Cortex of kidney (tissue), 1 donor: ENCODE measurements around the gene CPEB1.

ENCODE experiments used
- DNase-seq: peaks from one replicate; lab custom pipeline; 2025; lab: John Stamatoyannopoulos, UW

CPEB1 gene

DNA sequence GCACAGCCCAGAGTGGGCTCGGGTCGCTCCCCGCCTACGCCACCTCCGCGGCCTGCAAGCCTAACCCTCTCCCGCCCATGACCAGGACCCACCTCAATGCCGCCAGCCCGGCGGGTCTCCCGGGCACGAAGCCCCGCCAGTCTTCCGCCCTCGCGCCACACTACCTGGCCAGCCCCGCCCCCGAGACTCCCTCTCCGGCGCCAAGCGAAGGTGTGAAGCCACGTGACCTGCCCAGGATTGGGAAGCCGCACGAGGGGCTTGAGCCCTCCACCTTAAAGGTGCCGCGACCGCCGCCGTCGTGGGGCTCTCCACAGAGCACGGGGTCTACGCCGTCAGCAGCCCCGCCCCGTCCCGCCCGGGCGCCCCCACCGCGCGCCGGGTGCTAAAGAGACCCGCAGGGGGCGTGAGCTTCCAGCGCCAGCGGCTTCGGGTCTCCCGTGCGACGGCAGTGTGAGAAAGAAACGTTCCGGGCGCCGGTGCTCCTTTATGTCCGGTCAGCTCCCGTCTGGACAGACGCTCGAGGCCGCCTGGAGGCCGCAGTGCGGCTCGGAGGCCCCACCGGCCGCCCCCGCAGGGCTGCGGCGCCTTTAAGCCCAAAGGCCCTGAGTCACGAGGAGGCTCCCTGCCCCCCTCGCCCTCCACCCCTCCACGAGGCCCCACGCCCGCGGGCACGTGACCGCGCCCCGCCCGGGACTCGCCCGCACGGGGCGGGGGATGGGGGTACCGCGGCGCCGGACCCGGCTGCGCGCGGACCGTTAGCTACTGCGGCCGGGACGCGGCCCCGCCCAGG lies at the start of gene CPEB1:
Gene CPEB1 (minus strand): TSS at position 319 of the 790 bp plus-strand sequence. CDS start 18,904 bp downstream, outside the sequence.
- no peak for DNase-seq

GRCh38 chr15:82692171-82692570 lies 45.0 kb upstream of the CPEB1 start:
- DNase-seq: no peak

- no peak for DNase-seq
These were observed 42.0 kb upstream of the CPEB1 start for GRCh38 chr15:82689147-82689546.

GRCh38 chr15:82688691-82689090 lies 41.5 kb upstream of the CPEB1 start:
- no peak for DNase-seq

- no peak for DNase-seq
These were observed 34.2 kb upstream of the CPEB1 start for GRCh38 chr15:82681371-82681770.

- DNase-seq: no peak
These were observed 33.3 kb upstream of the CPEB1 start for GRCh38 chr15:82680200-82681102.

DNA sequence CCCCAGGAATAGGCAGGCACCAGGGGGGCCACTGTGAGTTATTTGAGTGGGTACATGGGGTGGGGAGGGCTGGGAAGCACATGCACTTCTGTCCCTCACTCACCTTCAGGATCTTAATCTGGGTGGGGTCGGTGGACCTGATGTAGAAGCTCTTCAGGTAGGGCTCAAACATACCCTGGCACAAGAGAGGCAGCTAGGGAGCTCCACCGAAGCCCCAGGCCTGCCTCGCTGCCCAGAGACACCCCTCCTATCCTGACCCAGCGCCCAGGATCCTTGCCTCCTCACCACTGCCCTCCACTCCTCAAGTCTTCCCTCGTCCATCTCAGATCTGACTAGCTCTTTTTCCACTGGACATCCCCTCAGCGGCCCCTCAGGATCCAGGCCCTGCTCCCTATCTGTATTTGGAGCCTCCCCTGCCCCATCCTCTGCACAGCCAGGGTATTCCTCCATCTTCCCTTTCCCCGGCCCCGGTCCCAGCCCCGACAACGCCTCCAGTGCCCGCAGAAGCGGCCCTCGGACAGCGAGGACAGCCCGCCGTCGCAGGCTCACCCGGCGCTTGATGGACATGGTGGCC lies 32.5 kb upstream of the CPEB1 start:
- DNase-seq: no peak

GRCh38 chr15:82677720-82678323 lies 30.7 kb upstream of the CPEB1 start:
- no peak for DNase-seq

DNA sequence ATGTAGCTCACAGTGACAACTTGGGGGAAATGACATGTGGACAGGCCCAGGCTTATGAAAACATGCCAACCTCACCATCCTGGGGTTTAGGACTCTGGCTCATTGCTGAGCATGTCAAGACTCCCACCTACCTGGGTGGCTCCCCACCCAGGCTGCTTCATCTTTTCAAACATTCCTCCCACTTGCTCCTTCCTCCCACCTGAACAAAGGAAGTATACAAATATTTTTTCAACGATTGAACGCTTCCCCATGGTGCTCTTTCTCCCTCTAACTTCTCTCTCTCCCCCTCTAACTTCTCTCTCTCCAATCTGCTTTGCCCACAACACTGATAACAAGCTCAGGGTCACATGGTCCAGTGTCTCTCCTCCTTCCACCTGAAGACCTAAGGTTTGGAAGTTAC lies 27.7 kb upstream of the CPEB1 start:
- no peak for DNase-seq

GRCh38 chr15:82670699-82671098 lies 23.5 kb upstream of the CPEB1 start:
- no peak for DNase-seq

DNA sequence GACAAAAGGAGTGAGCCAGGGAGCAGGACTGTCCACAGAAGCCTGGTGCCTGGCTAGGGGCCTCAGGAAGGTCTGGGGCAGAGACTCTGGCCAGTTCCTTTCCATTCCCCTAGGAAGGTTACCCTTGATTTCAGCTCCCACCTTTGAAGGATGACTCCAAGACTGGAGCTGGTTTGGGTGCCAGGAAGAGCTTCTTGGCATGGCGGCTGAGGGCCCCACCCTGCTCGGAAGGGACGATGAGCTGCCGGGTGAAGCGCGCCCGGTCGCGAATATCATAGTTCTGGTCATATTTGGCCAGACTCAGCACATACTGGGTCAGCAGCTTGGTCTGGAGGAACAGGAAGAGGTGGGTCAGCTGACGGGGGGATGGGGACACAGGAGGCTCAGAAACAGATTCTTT lies 19.4 kb upstream of the CPEB1 start:
- DNase-seq: no peak

- no peak for DNase-seq
These were observed 16.9 kb upstream of the CPEB1 start for GRCh38 chr15:82664021-82664420.

DNA sequence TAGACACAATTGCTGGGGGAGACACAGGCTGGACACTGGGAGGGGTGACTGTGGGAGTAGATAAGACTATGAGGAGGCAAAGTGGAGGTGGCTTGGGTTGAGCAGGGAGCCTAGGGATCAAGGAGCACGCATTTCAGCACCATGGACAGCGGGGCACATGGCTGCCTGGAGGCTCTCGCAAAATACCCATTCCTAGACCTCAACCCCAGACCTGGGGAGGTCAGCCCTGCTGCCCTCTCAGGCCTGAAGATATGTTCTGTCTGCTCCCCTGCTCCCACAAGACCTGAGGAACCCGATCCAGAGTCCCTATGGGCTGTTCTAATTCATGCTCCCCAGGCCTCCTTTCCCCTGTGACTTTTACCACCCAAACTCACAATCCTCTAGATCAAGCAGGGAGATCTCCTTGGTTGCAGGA lies 16.0 kb upstream of the CPEB1 start:
- no peak for DNase-seq

- DNase-seq: no peak
These were observed 15.5 kb upstream of the CPEB1 start for GRCh38 chr15:82662641-82663040.

GRCh38 chr15:82660378-82660777 lies 13.2 kb upstream of the CPEB1 start:
- DNase-seq: no peak

GRCh38 chr15:82656641-82657266 lies 9.6 kb upstream of the CPEB1 start:
- no peak for DNase-seq

DNA sequence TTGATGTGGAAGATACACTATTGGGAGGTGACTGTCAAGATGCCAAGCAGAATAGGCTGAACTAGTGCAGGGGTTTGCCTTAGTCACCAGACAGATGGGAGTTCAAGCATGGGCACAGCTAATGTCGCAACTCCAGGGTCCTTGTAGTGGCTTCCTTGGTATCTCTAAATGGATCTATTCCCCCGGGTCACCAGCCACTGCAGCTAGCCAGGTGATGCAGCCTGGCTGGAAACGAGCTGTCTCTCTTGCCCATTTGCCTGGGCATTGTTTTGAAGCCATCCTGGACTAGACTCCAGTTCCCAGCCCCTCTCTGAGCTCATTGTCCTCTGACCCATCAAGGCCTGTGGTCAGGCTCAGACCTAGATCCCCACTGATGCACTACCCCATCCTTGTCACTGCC lies 8.4 kb upstream of the CPEB1 start:
- no peak for DNase-seq

- DNase-seq: no peak
These were observed 6.5 kb upstream of the CPEB1 start for GRCh38 chr15:82653483-82654168.

GRCh38 chr15:82651708-82652107 lies 4.5 kb upstream of the CPEB1 start:
- no peak for DNase-seq

DNA sequence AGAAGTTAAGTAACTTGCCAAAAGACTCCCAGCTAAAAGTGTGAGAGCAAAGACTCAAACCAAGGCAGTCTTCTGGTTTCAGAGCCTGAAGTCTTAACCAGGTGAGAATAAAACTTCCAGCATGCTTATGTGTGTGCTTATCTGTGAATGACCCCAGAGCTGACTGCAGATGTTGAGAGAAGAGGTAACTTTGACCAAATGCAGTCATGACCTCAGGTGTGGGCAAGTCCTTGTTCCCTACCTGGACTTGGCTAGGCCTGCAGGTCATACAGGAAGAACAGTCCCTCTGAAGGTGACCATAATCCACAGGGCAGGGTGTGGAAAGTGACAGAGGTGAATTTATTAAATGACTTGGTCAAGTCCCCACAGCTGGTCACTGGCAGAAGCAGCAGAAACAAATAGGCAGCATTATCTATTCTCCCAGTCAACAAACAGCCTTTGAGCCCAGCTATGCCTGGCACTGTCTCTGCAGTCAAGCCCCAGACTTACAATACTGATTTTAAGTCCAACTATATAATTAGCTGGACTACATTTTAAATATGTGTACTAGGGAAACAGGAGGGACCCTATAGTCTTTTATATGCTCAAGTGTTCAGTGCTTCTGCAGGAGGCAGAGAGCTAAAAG lies 3.0 kb upstream of the CPEB1 start:
- no peak for DNase-seq
